Common myeloid progenitor, CD34-positive (primary cell): ENCODE results near the gene C9orf78.

ENCODE experiments used
- CTCF ChIA-PET: fragments of 350-600 bp; sonication (Branson Sonifier 250); formaldehyde crosslinking; loops from one replicate; lab custom pipeline; 2021; ENCODE audit warnings: antibody characterized with exemption; lab: Charles Lee
- POLR2A ChIA-PET: fragments of 350-600 bp; sonication (Branson Sonifier 250); formaldehyde crosslinking; loops from one replicate; lab custom pipeline; 2021; ENCODE audit warnings: antibody characterized with exemption; lab: Charles Lee
- DNase-seq, 3 donors: peaks; one replicate each; pipeline versions ENCODE4 v3.0.0 to v3.0.0-alpha.2; 2013
- H3K27ac ChIP-seq, 2 experiments: 1 replicate in 1 of 2; 2 replicates in 1 of 2; pipeline ENCODE4 v1.7.0; 2013; ENCODE audit warnings: inconsistent platforms in 2 of 2, low read length in 2 of 2, mild to moderate bottlenecking in 2 of 2, low read depth in 1 of 2, moderate library complexity in 1 of 2; ENCODE audit not compliant: severe bottlenecking in 2 of 2, insufficient read depth in 1 of 2, poor library complexity in 1 of 2
- H3K27me3 ChIP-seq, 5 experiments: replicated peaks in 2 of 5; 1 replicate in 3 of 5; 2 replicates in 2 of 5; pipeline versions ENCODE4 v1.6.1 to v1.7.0; 2013; ENCODE audit warnings: low read length in 4 of 5, mild to moderate bottlenecking in 2 of 5, moderate library complexity in 2 of 5, inconsistent platforms in 1 of 5; ENCODE audit not compliant: insufficient read depth in 5 of 5, control insufficient read depth in 4 of 5
- H3K36me3 ChIP-seq, 4 experiments: 1 replicate in 2 of 4; 2 replicates in 2 of 4; pipeline versions ENCODE4 v1.6.1 to v1.7.0; 2013; ENCODE audit warnings: low read length in 3 of 4, control low read depth in 1 of 4, mild to moderate bottlenecking in 1 of 4; ENCODE audit not compliant: control insufficient read depth in 4 of 4, insufficient read depth in 4 of 4
- H3K4me1 ChIP-seq, 4 experiments: 1 replicate in 3 of 4; 2 replicates in 1 of 4; pipeline versions ENCODE4 v1.6.1 to v1.7.1; 2013; ENCODE audit warnings: low read length in 3 of 4, mild to moderate bottlenecking in 3 of 4, control low read depth in 1 of 4, inconsistent platforms in 1 of 4, moderate library complexity in 1 of 4; ENCODE audit not compliant: control insufficient read depth in 4 of 4, insufficient read depth in 4 of 4; ENCODE audit errors: control extremely low read depth in 1 of 4
- H3K4me3 ChIP-seq, 7 experiments: 1 replicate in 4 of 7; 2 replicates in 3 of 7; pipeline versions ENCODE4 v1.5.1 to v1.7.0; 2013; ENCODE audit warnings: mild to moderate bottlenecking in 7 of 7, low read length in 6 of 7, moderate library complexity in 6 of 7, inconsistent platforms in 2 of 7, low read depth in 2 of 7, control low read depth in 1 of 7; ENCODE audit not compliant: insufficient read depth in 4 of 7, control insufficient read depth in 1 of 7; ENCODE audit errors: extremely low read depth in 1 of 7
- H3K9me3 ChIP-seq, 5 experiments: 1 replicate in 4 of 5; 2 replicates in 1 of 5; pipeline versions ENCODE4 v1.6.1 to v1.7.1; 2013; ENCODE audit warnings: low read length in 4 of 5, mild to moderate bottlenecking in 2 of 5, inconsistent platforms in 1 of 5, low read depth in 1 of 5, moderate library complexity in 1 of 5; ENCODE audit not compliant: control insufficient read depth in 4 of 5, insufficient read depth in 2 of 5; ENCODE audit errors: control extremely low read depth in 1 of 5
- WGBS: methylation state at CpG from one replicate; pipeline ENCODE4 v1.1.5; 2013; ENCODE audit not compliant: insufficient coverage; 5-methylcytosine and 5-hydroxymethylcytosine counted together

Gene C9orf78

DNA sequence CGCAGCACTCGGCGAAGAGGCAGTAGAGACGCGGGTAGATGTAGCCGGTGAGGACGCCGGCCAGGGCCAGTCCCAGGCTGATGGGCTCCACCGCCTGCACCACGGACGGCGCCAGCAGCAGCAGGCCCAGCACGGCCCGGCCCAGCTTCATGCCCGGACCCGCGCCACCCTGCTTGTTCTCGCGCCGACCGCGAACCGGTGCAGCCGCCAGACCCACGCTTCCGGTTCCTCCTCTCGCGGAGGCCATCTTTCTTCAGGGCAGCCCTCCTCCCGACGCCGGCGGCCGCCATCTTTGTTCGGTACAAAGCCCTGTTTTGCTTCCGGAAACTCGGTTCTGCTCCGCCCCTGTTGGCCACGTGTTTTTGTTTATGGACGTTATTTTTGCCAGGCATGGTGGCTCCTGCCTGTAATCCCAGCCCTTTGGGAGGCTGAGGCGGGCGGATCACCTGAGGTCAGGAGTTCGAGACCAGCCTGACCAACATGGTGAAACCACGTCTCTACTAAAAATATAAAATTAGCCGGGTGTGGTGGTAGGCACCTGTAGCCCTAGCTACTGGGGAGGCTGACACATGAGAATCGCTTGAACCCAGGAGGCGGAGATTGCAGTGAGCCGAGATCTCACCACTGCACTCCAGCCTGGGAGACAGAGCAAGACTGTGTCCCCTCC is 11.0 kb downstream of the C9orf78 start, which contains the start of gene TOR1A:
Gene TOR1A (minus strand): TSS at position 202 of the 667 bp plus-strand sequence. CDS start 51 bp downstream, at position 151.
- POLR2A ChIA-PET, result interaction anchor here (0.8 to 1.0 kb wide), 2 partner anchors 11 to 55 kb away, joined by 3 to 4 read pairs; partner anchors contain the start of genes C9orf78 and USP20
- WGBS, result 2% methylated on average over 42 of the region's 47 CpGs

DNA sequence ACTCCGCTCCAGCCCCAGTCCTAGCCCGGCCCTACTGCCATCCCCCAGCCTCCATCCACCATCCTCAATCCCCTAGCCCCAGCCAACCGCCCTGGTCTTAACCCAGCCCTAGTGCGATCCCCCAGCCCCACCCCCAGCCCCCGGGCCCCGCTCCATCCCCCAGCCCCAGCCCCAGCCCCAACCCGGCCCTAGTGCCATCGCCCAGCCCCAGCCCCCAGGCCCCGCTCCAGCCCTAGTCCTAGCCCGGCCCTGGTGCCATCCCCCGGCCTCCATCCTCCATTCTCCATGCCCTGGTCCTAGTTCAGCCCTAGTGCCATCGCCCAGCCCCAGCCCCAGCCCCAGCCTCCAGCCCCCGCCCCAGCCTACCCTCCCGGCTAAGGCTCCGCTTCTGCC is 11.5 kb downstream of the C9orf78 start:
- CTCF ChIA-PET, result interaction anchor here (1.0 kb wide), 1 partner anchor 11 kb away, joined by 5 read pairs; no protein-coding TSS in a partner anchor
- no peak for DNase-seq
- H3K27me3 ChIP-seq, result no peaks in the 10 kb centered on the region
- POLR2A ChIA-PET, result interaction anchor here (0.8 to 1.0 kb wide), 2 partner anchors 11 to 56 kb away, joined by 3 to 4 read pairs; partner anchors contain the start of genes C9orf78 and USP20
- peaks cover 0 to 13% (median 11%) of the 10 kb centered on the region in 4 experiments for H3K4me1 ChIP-seq
- peak overlapping the region; percentile 70 to 91 (median 80) for H3K4me3 ChIP-seq
- peaks cover 6 to 46% (median 28%) of the 10 kb centered on the region in 4 experiments for H3K36me3 ChIP-seq
- WGBS, result 0% methylated on average over 6 of the region's 15 CpGs
- peak overlapping the region in 1 of 2 experiments; percentile 66 for H3K27ac ChIP-seq
- H3K9me3 ChIP-seq, result no peaks in the 10 kb centered on the region

More for the DNA sequence above, 11.0 kb downstream of the C9orf78 start, which contains the start of gene TOR1A:
- Histone ChIP-seq H3K4me3 (peak within 1 kb of the TSS; percentile 70 to 91 (median 80)), H3K27ac (peak within 1 kb of the TSS in 1 of 2 experiments; percentile 66), H3K9me3 (no peaks in the 10 kb centered on the region), H3K36me3 (peaks cover 4 to 46% (median 28%) of the 10 kb centered on the region in 4 experiments), H3K27me3 (no peaks in the 10 kb centered on the region), H3K4me1 (peaks cover 0 to 13% (median 11%) of the 10 kb centered on the region in 4 experiments)
- CTCF ChIA-PET, result interaction anchor here (1.0 kb wide), 1 partner anchor 10 kb away, joined by 5 read pairs; no protein-coding TSS in a partner anchor
- peak; percentile 95 to 97 (median 97) for DNase-seq

DNA sequence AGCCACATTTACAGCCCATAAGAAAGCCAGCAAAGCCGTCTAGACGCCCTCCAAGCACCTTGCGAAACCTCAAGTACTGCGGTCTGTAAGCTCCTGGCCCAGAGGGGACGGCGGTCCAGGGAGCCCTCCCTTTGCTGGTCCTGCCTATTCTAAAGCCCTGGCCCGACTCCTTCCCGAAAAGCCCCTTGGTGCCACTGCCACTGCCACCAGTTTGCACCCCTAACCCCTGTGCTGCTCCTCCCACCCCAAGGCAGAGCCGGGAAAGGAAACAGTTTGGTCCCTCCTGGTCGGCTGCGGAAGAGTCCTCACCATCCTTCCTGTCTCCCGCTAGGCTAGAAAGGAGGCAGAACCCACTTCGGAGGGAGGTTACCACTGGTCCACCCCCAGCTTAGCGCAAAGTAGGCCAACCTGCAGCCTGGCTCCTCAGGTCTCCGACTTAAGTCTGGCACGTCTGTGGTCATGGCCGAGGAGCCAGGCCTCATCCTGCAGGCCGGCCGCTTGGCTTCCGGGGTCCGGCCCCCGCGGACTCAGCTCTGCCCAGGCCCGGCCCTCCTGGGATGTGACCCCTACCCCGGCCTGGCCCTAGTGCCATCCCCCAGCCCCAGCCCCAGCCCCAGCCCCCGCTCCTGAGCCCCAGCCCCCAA is 12.1 kb downstream of the C9orf78 start:
- H3K27me3 ChIP-seq, result no peaks in the 10 kb centered on the region
- H3K4me3 ChIP-seq, result peak overlapping the region in 6 of 7 experiments; percentile 59 to 91 (median 80)
- peaks cover 9 to 48% (median 31%) of the 10 kb centered on the region in 4 experiments for H3K36me3 ChIP-seq
- ChIA-PET POLR2A (interaction anchor here (0.7 to 0.8 kb wide), 2 partner anchors 13 to 56 kb away, joined by 3 to 4 read pairs; no protein-coding TSS in a partner anchor), CTCF (interaction anchor here (1.5 kb wide), 1 partner anchor 56 kb away, joined by 4 read pairs; no protein-coding TSS in a partner anchor)
- H3K27ac ChIP-seq, result peak overlapping the region in 1 of 2 experiments; percentile 66
- WGBS, result 32% methylated on average over 19 of the region's 26 CpGs
- DNase-seq, result peak in 1 of 3 donors; percentile 24
- peaks cover 0 to 13% (median 10%) of the 10 kb centered on the region in 4 experiments for H3K4me1 ChIP-seq
- H3K9me3 ChIP-seq, result no peaks in the 10 kb centered on the region

DNA sequence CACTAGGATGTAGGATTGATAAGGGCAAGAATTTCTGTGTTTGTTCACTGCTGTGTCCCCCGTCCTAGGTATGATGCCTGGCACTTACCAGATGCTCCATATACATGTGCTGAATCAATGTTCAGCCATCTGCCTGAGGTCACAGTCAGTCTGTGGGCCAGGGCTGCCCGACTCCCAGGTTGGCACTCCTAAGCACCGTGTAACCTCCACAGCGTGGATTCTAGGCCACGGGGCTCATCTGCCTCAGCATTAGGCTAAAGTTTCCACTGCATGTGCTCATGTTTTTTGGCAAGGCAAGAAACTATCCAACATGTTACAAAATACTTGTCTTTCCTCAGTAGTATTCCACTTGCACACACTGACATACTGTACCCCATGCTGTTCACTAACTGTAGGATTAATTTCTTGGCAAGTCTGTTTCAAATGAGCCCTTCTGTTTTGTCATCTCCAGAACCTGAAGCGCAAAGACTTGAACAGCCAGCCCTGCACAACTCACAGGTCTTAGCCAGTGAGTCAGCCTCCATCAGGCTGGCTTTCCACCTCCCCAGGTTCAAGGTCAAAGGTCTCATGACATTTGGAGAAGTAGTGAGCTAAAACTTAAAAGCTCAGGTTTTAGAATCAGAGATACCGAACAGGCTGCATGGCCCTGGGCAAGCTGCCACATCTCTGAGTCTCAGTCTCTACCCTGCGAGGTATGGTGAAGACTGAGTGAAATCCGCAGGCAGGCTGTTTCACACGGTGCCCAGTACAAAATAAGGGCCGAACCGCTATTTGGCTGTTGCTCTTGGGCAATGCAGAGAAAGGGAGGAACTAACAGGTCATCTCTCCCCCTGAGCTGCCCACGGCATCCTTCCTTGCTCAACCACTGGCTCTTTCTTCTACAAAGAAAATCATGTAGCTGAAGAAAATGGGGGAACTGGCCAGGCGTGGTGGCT is 18.3 kb downstream of the C9orf78 start:
- no peak overlapping the region for H3K4me3 ChIP-seq
- H3K36me3 ChIP-seq, result peaks cover 24 to 87% (median 63%) of the 10 kb centered on the region in 4 experiments
- ChIA-PET CTCF (interaction anchor here (1.4 kb wide), 1 partner anchor 90 kb away, joined by 3 read pairs; no protein-coding TSS in a partner anchor), POLR2A (interaction anchor here (1.0 to 1.2 kb wide), 2 partner anchors 59 to 226 kb away, joined by 3 read pairs; partner anchors contain the start of gene FNBP1)
- H3K9me3 ChIP-seq, result no peaks in the 10 kb centered on the region
- no peaks in the 10 kb centered on the region for H3K27me3 ChIP-seq
- H3K4me1 ChIP-seq, result peaks cover 0 to 4% (median 0%) of the 10 kb centered on the region in 4 experiments
- DNase-seq, result peak in 1 of 3 donors; percentile 42
- WGBS, result 92% methylated on average over 11 of the region's 14 CpGs
- no peak overlapping the region for H3K27ac ChIP-seq

DNA sequence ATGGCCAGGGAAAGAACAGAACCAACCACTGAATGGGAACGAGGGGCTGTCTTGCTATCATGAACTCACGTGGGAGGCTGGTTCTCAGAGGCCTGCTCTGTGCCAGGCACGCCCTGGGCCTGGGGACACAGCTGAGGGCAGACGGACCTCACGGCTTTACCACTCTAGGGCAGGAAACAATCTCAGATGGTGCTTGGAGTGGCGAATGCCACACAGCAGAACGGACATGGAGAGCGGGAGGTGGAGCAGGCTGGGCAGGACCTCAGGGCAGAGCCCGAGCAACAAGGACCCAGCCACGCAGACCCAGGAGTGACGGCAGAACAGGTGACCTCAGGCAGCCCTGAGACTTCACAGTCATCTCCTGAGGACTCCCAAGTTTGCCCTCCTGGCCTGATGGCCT is 19.8 kb downstream of the C9orf78 start:
- no peak overlapping the region for H3K27ac ChIP-seq
- ChIA-PET CTCF (no interaction called here), POLR2A (no interaction called here)
- peaks cover 27 to 85% (median 63%) of the 10 kb centered on the region in 4 experiments for H3K36me3 ChIP-seq
- H3K9me3 ChIP-seq, result no peaks in the 10 kb centered on the region
- H3K4me1 ChIP-seq, result peaks cover 0 to 4% (median 0%) of the 10 kb centered on the region in 4 experiments
- 96% methylated on average over 11 of the region's 11 CpGs for WGBS
- H3K4me3 ChIP-seq, result no peak overlapping the region
- H3K27me3 ChIP-seq, result no peaks in the 10 kb centered on the region
- DNase-seq, result no peak
